Mononuclear cell (primary cell): ENCODE data around the gene CAST. TPM values are rescaled to one million over a fixed set of nuclear protein-coding genes. Genes with fewer than 3 reads are reported as not detected.

ENCODE experiments used
- H3K27me3 ChIP-seq: 2 replicates; pipeline ENCODE4 v1.6.0; 2011; ENCODE audit warnings: low read length, control low read depth; ENCODE audit not compliant: insufficient read depth
- H3K4me1 ChIP-seq: 2 replicates; pipeline ENCODE4 v1.5.1; 2011; ENCODE audit warnings: mild to moderate bottlenecking, low read length, control low read depth; ENCODE audit not compliant: insufficient read depth
- H3K4me3 ChIP-seq: 2 replicates; pipeline ENCODE4 v1.5.1; 2011; ENCODE audit warnings: mild to moderate bottlenecking, low read length, moderate library complexity
- H3K9me3 ChIP-seq: 2 replicates; pipeline ENCODE4 v1.5.1; 2011; ENCODE audit warnings: low read depth, mild to moderate bottlenecking, control low read depth, low read length
- total RNA-seq: library from RNA; depleted of rRNA; stranded (reverse); fragments of >200 nt; gene quantifications from one replicate; pipeline ENCODE4 v1.2.3, GENCODE V29; 2012

Gene CAST
- total RNA-seq, 1 donor: 276 TPM

GRCh38 chr5:96636046-96636445, 26.1 kb upstream of the CAST start:
- H3K4me1 ChIP-seq: peaks cover 6% of the 10 kb centered on the region
- H3K4me3 ChIP-seq: no peak overlapping the region
- H3K27me3 ChIP-seq: peaks cover 2% of the 10 kb centered on the region
- H3K9me3 ChIP-seq: no peaks in the 10 kb centered on the region

GRCh38 chr5:96636594-96636993, 25.6 kb upstream of the CAST start:
- Histone ChIP-seq H3K4me3 (no peak overlapping the region), H3K9me3 (no peaks in the 10 kb centered on the region), H3K27me3 (peaks cover 2% of the 10 kb centered on the region), H3K4me1 (peaks cover 7% of the 10 kb centered on the region)

GRCh38 chr5:96637196-96637595, 25.0 kb upstream of the CAST start:
- Histone ChIP-seq H3K4me3 (no peak overlapping the region), H3K27me3 (peaks cover 2% of the 10 kb centered on the region), H3K9me3 (no peaks in the 10 kb centered on the region), H3K4me1 (peaks cover 9% of the 10 kb centered on the region)

- Histone ChIP-seq H3K27me3 (peaks cover 2% of the 10 kb centered on the region), H3K9me3 (no peaks in the 10 kb centered on the region), H3K4me3 (no peak overlapping the region), H3K4me1 (peaks cover 5% of the 10 kb centered on the region)
Observed at GRCh38 chr5:96638561-96638960, 23.6 kb upstream of the CAST start.

- peaks cover 3% of the 10 kb centered on the region for H3K4me1 ChIP-seq
- H3K27me3 ChIP-seq: no peaks in the 10 kb centered on the region
- no peak overlapping the region for H3K4me3 ChIP-seq
- no peaks in the 10 kb centered on the region for H3K9me3 ChIP-seq
Observed at GRCh38 chr5:96640696-96641095, 21.5 kb upstream of the CAST start.

DNA sequence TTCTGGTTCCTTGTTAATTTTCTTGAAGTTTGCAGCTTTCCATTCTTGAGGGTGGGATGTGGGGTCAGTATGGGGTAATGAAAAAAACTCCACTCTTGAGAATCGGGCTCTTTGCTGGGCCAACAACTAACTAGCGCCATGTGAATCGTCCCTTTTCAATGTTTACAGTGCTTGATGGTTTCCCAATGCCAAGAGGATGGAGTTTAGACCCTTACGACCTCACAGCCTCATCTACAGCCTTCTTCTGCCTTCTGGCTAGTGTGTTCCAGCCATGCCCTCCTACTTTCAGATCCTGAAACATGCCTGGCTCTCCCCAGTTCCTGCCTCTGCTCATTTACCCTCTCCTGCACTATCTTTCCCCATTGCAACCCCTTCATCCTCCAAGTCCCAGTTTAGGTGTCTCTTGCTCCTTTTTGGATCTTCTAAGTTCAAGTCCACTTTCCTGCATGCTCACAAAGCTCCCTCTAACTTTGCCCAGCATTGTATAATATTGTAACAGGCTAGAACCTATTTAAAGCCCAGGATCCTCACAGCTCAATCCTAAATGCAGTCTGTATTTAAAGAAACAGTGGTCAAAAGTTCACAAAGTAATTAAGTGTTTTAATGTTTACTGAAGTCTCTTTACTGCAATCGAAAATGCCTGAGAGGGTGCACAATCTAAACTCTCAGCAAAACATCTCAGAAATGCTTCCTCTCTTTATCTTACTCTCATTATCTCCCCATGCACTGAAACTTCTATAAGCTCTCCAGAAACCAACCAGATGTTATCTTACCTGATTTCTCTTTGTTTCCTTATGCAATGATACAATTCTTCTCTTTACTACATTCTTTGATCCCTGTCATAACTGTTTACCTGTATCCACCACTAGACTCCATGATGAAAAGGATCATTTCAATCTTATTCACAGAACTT, 20.6 kb upstream of the CAST start:
- Histone ChIP-seq H3K4me1 (peaks cover 3% of the 10 kb centered on the region), H3K4me3 (no peak overlapping the region), H3K27me3 (no peaks in the 10 kb centered on the region), H3K9me3 (no peaks in the 10 kb centered on the region)

- no peaks in the 10 kb centered on the region for H3K9me3 ChIP-seq
- H3K27me3 ChIP-seq: no peaks in the 10 kb centered on the region
- H3K4me3 ChIP-seq: no peak overlapping the region
- H3K4me1 ChIP-seq: peaks cover 7% of the 10 kb centered on the region
Observed at GRCh38 chr5:96642281-96642640, 19.9 kb upstream of the CAST start.

- H3K4me3 ChIP-seq: no peak overlapping the region
- H3K9me3 ChIP-seq: no peaks in the 10 kb centered on the region
- peaks cover 31% of the 10 kb centered on the region for H3K4me1 ChIP-seq
- H3K27me3 ChIP-seq: no peaks in the 10 kb centered on the region
Observed at GRCh38 chr5:96645091-96645490, 17.1 kb upstream of the CAST start.

DNA sequence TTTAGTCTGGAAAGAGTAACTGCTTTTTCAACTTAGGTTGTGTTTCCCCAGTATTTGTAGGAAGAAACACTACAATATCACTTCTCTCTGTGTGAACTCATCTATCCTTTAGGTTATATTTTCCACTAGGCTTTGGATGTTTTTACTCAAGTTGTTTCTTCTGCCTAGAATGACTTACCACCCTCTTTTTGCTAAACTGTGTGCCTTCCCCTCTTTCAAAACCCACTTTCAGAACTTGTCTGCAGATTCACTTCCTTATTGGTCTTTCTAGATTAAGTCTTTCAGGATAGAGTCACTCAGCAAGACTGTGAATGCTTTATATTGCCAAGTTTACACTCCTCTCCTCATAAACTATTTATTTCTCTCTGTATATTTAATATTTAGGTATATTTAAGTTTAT, 14.2 kb upstream of the CAST start:
- no peak overlapping the region for H3K4me3 ChIP-seq
- H3K4me1 ChIP-seq: peaks cover 40% of the 10 kb centered on the region
- H3K27me3 ChIP-seq: peaks cover 4% of the 10 kb centered on the region

GRCh38 chr5:96648593-96648992, 13.6 kb upstream of the CAST start:
- H3K4me3 ChIP-seq: no peak overlapping the region
- peaks cover 44% of the 10 kb centered on the region for H3K4me1 ChIP-seq

More for the DNA sequence above, 14.2 kb upstream of the CAST start:
- no peaks in the 10 kb centered on the region for H3K9me3 ChIP-seq

DNA sequence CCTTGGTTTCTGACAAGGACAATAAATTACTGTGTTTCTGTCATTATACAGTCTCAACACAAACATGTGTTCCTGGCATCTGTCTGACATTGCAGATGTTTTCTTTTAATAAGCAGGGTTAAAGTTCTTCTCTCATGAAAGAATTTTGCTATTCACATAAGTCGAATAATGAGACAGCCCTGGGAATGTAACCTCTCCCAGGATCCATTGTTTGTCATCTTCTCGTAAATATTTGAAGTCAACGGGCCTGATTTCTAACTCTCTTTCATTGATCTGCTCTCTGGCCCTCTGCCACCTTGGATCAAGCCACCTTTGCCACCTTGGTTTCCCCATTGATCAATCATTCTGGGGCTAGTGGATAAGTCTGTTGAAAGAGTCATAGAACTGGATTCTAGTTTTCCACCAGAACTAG, 12.9 kb upstream of the CAST start:
- H3K27me3 ChIP-seq: peaks cover 4% of the 10 kb centered on the region
- H3K4me3 ChIP-seq: no peak overlapping the region
- no peaks in the 10 kb centered on the region for H3K9me3 ChIP-seq
- H3K4me1 ChIP-seq: peaks cover 49% of the 10 kb centered on the region

More at GRCh38 chr5:96648593-96648992, 13.6 kb upstream of the CAST start:
- Histone ChIP-seq H3K9me3 (no peaks in the 10 kb centered on the region), H3K27me3 (peaks cover 4% of the 10 kb centered on the region)

- Histone ChIP-seq H3K27me3 (peaks cover 4% of the 10 kb centered on the region), H3K4me1 (peaks cover 50% of the 10 kb centered on the region), H3K4me3 (no peak overlapping the region), H3K9me3 (no peaks in the 10 kb centered on the region)
Observed at GRCh38 chr5:96649681-96650540, 12.3 kb upstream of the CAST start.

- no peak overlapping the region for H3K4me3 ChIP-seq
- peaks cover 4% of the 10 kb centered on the region for H3K27me3 ChIP-seq
- peaks cover 60% of the 10 kb centered on the region for H3K4me1 ChIP-seq
- no peaks in the 10 kb centered on the region for H3K9me3 ChIP-seq
Observed at GRCh38 chr5:96651047-96651446, 11.1 kb upstream of the CAST start.

- H3K4me3 ChIP-seq: no peak overlapping the region
- peaks cover 4% of the 10 kb centered on the region for H3K27me3 ChIP-seq
- H3K4me1 ChIP-seq: peaks cover 68% of the 10 kb centered on the region
- no peaks in the 10 kb centered on the region for H3K9me3 ChIP-seq
Observed at GRCh38 chr5:96651948-96652753, 10.0 kb upstream of the CAST start.
